Liver (tissue), 9 donors: ENCODE results near the gene ATXN7L1. TPM values are rescaled to one million over a fixed set of nuclear protein-coding genes. Genes with fewer than 3 reads are reported as not detected.

Experiments used
- DNase-seq: peaks from one replicate; pipeline ENCODE4 v3.0.0-alpha.2; 2017; ENCODE audit warnings: low spot score
- H3K27ac ChIP-seq, 2 donors: one replicate each; pipeline ENCODE4 v1.7.0; 2013; ENCODE audit warnings: inconsistent platforms in 2 of 2, low read length in 2 of 2, control low read depth in 1 of 2, low read depth in 1 of 2, mild to moderate bottlenecking in 1 of 2
- H3K27me3 ChIP-seq, 4 donors: one replicate each; pipeline versions ENCODE4 v1.6.1 to v1.7.0; 2013; ENCODE audit warnings: low read length in 3 of 4, inconsistent platforms in 1 of 4, mild to moderate bottlenecking in 1 of 4, moderate library complexity in 1 of 4; ENCODE audit not compliant: control insufficient read depth in 4 of 4, insufficient read depth in 4 of 4
- H3K36me3 ChIP-seq, 4 donors: one replicate each; pipeline versions ENCODE4 v1.6.1 to v1.7.0; 2013; ENCODE audit warnings: low read length in 3 of 4, mild to moderate bottlenecking in 3 of 4, low read depth in 1 of 4, moderate library complexity in 1 of 4; ENCODE audit not compliant: control insufficient read depth in 4 of 4, insufficient read depth in 3 of 4
- H3K4me1 ChIP-seq, 4 donors: one replicate each; pipeline versions ENCODE4 v1.6.1 to v1.7.0; 2013; ENCODE audit warnings: low read length in 3 of 4, mild to moderate bottlenecking in 3 of 4, moderate library complexity in 1 of 4; ENCODE audit not compliant: control insufficient read depth in 4 of 4, insufficient read depth in 4 of 4
- H3K4me3 ChIP-seq, 3 donors: one replicate each; pipeline versions ENCODE4 v1.6.1 to v1.7.0; 2013; ENCODE audit warnings: low read length in 3 of 3, control low read depth in 1 of 3, low read depth in 1 of 3, mild to moderate bottlenecking in 1 of 3
- H3K9ac ChIP-seq, 2 donors: one replicate each; pipeline ENCODE4 v1.7.0; 2013; ENCODE audit warnings: low read length in 2 of 2, mild to moderate bottlenecking in 2 of 2, moderate library complexity in 2 of 2, control low read depth in 1 of 2, low read depth in 1 of 2
- H3K9me3 ChIP-seq, 4 donors: one replicate each; pipeline versions ENCODE4 v1.6.1 to v1.7.0; 2013; ENCODE audit warnings: low read length in 3 of 4; ENCODE audit not compliant: control insufficient read depth in 4 of 4
- FOXA1 ChIP-seq: IDR thresholded peaks from 2 replicates; pipeline ENCODE4 v1.6.1; 2016; ENCODE audit warnings: antibody characterized with exemption
- HNF4G ChIP-seq: IDR thresholded peaks from 2 replicates; pipeline ENCODE4 v1.6.1; 2016; ENCODE audit warnings: antibody characterized with exemption
- NR2F2 ChIP-seq: IDR thresholded peaks from 2 replicates; pipeline ENCODE4 v1.6.1; 2016; ENCODE audit warnings: antibody characterized with exemption
- RAD21 ChIP-seq, 2 donors: IDR thresholded peaks; 2 replicates each; pipeline ENCODE4 v1.6.1; 2016; ENCODE audit warnings: antibody characterized with exemption in 2 of 2, mild to moderate bottlenecking in 2 of 2
- RXRA ChIP-seq, 2 donors: IDR thresholded peaks; 2 replicates each; pipeline ENCODE4 v1.6.1; 2017 to 2018; ENCODE audit warnings: antibody characterized with exemption in 2 of 2, mild to moderate bottlenecking in 1 of 2
- YY1 ChIP-seq: IDR thresholded peaks from 2 replicates; pipeline ENCODE4 v1.6.1; 2016; ENCODE audit warnings: antibody characterized with exemption, mild to moderate bottlenecking
- WGBS: extraction: QIAGEN DNeasy Blood & Tissue Kit; methylation state at CpG from one replicate; pipeline ENCODE4 v1.1.7; 2013; 5-methylcytosine and 5-hydroxymethylcytosine counted together
- polyA plus RNA-seq, 2 donors: library from polyadenylated mRNA; stranded (reverse) in 1 of 2; unstranded in 1 of 2; fragments of 200-250 nt in 1 of 2; fragments of >200 nt in 1 of 2; fragmentation: Nextera tagmentation in 1 of 2; extraction: Ambion mirVana in 1 of 2; gene quantifications; one replicate each; pipeline versions ENCODE4 v1.2.1 to v1.2.3, GENCODE V29; 2013 to 2015
- total RNA-seq, 2 donors: library from RNA; depleted of rRNA; stranded (reverse); fragments of >200 nt; gene quantifications; one replicate each; pipeline ENCODE4 v1.2.3, GENCODE V29; 2014
- TF ChIP-seq, protein P1 (sequence below): IDR thresholded peaks from 2 replicates; pipeline ENCODE4 v1.6.1; 2016; ENCODE audit warnings: antibody characterized with exemption, mild to moderate bottlenecking
- TF ChIP-seq, protein P2 (sequence below): fragments of 150-350 bp; IDR thresholded peaks from 2 replicates; pipeline ENCODE4 v1.5.1; 2017; ENCODE audit warnings: improper control_type of control experiment, low read depth, low read length; ENCODE audit not compliant: missing input control
- TF ChIP-seq, protein P3 (sequence below): IDR thresholded peaks from 2 replicates; pipeline ENCODE4 v1.6.1; 2016; ENCODE audit warnings: antibody characterized with exemption
- TF ChIP-seq, protein P4 (sequence below): IDR thresholded peaks from 2 replicates; pipeline ENCODE4 v1.6.1; 2016; ENCODE audit warnings: antibody characterized with exemption
- TF ChIP-seq, protein P5 (sequence below): IDR thresholded peaks from 2 replicates; pipeline ENCODE4 v1.6.1; 2016; ENCODE audit warnings: antibody characterized with exemption
- donor health status: healthy.
- donor health status: healthy.
- donor health status: healthy.
- donor health status: healthy.
- donor health status: healthy.

Gene ATXN7L1
- total and polyA plus RNA-seq, 4 donors = 2.1 to 7.4 (median 5.3) TPM

DNA sequence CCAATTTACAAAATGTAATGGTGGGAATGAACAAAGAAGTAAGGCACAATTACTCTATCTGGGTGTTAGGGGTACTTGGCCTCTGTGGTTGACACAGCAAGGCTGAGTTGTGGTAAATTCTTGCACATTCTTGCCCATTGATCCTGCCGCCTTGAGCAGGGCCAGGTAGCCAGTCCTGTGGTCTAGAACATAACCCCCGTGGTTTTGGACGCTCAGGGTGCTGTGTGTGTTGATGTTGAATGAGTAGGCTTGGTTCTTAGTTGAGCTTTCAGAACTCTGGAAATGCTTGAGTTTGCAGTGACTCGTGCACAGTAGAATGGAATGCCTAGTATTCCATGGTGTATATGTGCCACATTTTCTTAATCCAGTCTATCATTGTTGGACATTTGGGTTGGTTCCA lies 44.4 kb upstream of the ATXN7L1 start:
- peaks cover 0 to 3% (median 0%) of the 10 kb centered on the region in 4 donors for H3K9me3 ChIP-seq
- no peaks in the 10 kb centered on the region for H3K27me3 ChIP-seq
- no peaks in the 10 kb centered on the region for H3K4me1 ChIP-seq
- peaks cover 0 to 7% (median 2%) of the 10 kb centered on the region in 4 donors for H3K36me3 ChIP-seq
- 91% methylated on average over 4 of the region's 4 CpGs for WGBS
- H3K4me3 ChIP-seq = no peak overlapping the region
- H3K27ac ChIP-seq = no peak overlapping the region
- no peak overlapping the region for H3K9ac ChIP-seq
- TF ChIP-seq, protein P1, sequence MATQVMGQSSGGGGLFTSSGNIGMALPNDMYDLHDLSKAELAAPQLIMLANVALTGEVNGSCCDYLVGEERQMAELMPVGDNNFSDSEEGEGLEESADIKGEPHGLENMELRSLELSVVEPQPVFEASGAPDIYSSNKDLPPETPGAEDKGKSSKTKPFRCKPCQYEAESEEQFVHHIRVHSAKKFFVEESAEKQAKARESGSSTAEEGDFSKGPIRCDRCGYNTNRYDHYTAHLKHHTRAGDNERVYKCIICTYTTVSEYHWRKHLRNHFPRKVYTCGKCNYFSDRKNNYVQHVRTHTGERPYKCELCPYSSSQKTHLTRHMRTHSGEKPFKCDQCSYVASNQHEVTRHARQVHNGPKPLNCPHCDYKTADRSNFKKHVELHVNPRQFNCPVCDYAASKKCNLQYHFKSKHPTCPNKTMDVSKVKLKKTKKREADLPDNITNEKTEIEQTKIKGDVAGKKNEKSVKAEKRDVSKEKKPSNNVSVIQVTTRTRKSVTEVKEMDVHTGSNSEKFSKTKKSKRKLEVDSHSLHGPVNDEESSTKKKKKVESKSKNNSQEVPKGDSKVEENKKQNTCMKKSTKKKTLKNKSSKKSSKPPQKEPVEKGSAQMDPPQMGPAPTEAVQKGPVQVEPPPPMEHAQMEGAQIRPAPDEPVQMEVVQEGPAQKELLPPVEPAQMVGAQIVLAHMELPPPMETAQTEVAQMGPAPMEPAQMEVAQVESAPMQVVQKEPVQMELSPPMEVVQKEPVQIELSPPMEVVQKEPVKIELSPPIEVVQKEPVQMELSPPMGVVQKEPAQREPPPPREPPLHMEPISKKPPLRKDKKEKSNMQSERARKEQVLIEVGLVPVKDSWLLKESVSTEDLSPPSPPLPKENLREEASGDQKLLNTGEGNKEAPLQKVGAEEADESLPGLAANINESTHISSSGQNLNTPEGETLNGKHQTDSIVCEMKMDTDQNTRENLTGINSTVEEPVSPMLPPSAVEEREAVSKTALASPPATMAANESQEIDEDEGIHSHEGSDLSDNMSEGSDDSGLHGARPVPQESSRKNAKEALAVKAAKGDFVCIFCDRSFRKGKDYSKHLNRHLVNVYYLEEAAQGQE = no peak
- TF ChIP-seq HNF4G = no peak
- no peak for TF ChIP-seq YY1
- TF ChIP-seq, protein P2, sequence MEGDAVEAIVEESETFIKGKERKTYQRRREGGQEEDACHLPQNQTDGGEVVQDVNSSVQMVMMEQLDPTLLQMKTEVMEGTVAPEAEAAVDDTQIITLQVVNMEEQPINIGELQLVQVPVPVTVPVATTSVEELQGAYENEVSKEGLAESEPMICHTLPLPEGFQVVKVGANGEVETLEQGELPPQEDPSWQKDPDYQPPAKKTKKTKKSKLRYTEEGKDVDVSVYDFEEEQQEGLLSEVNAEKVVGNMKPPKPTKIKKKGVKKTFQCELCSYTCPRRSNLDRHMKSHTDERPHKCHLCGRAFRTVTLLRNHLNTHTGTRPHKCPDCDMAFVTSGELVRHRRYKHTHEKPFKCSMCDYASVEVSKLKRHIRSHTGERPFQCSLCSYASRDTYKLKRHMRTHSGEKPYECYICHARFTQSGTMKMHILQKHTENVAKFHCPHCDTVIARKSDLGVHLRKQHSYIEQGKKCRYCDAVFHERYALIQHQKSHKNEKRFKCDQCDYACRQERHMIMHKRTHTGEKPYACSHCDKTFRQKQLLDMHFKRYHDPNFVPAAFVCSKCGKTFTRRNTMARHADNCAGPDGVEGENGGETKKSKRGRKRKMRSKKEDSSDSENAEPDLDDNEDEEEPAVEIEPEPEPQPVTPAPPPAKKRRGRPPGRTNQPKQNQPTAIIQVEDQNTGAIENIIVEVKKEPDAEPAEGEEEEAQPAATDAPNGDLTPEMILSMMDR = no peak
- TF ChIP-seq, protein P3, sequence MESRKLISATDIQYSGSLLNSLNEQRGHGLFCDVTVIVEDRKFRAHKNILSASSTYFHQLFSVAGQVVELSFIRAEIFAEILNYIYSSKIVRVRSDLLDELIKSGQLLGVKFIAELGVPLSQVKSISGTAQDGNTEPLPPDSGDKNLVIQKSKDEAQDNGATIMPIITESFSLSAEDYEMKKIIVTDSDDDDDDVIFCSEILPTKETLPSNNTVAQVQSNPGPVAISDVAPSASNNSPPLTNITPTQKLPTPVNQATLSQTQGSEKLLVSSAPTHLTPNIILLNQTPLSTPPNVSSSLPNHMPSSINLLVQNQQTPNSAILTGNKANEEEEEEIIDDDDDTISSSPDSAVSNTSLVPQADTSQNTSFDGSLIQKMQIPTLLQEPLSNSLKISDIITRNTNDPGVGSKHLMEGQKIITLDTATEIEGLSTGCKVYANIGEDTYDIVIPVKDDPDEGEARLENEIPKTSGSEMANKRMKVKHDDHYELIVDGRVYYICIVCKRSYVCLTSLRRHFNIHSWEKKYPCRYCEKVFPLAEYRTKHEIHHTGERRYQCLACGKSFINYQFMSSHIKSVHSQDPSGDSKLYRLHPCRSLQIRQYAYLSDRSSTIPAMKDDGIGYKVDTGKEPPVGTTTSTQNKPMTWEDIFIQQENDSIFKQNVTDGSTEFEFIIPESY = no peak
- no peak for TF ChIP-seq RAD21 (IDR thresholded peaks at IDR 0.05)
- no peak for TF ChIP-seq RXRA (IDR thresholded peaks at IDR 0.05)
- TF ChIP-seq NR2F2 = no peak
- no peak for DNase-seq

DNA sequence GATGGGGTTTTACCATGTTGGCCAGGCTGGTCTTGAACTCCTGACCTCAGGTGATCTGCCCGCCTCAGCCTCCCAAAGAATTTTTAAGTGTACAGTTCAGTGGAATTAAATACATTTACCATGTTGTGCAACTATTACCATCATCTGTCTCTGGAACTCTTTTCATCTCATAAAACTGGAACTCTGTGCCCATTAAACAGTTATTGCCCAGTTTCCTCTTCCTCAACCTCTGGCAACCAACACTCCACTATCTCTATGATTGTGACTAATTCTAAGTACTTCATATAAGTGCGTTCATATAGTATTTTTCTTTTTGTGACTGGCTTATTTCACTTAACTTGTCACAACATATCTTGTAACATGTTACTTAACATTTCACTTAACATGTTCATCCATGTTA lies 41.3 kb upstream of the ATXN7L1 start:
- no peaks in the 10 kb centered on the region for H3K9me3 ChIP-seq
- no peak for DNase-seq
- no peak overlapping the region for H3K9ac ChIP-seq
- peaks cover 0 to 5% (median 0%) of the 10 kb centered on the region in 4 donors for H3K36me3 ChIP-seq
- H3K4me3 ChIP-seq = no peak overlapping the region
- no peaks in the 10 kb centered on the region for H3K27me3 ChIP-seq
- no peak overlapping the region for H3K27ac ChIP-seq
- peaks cover 2 to 13% (median 10%) of the 10 kb centered on the region in 4 donors for H3K4me1 ChIP-seq
- TF ChIP-seq, protein P4, sequence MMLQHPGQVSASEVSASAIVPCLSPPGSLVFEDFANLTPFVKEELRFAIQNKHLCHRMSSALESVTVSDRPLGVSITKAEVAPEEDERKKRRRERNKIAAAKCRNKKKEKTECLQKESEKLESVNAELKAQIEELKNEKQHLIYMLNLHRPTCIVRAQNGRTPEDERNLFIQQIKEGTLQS = no peak
- TF ChIP-seq, protein P5, sequence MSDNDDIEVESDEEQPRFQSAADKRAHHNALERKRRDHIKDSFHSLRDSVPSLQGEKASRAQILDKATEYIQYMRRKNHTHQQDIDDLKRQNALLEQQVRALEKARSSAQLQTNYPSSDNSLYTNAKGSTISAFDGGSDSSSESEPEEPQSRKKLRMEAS = no peak
- no peak for TF ChIP-seq FOXA1
- 96% methylated on average over 2 of the region's 2 CpGs for WGBS
